ENCODE results near the gene SBF1.

The SBF1 gene

GRCh38 chr22:50452649-50453048, 22.2 kb downstream of the SBF1 start:
- no peak for ATAC-seq
- TF ChIP-seq PPARA (CRISPR knock-in tag; IDR thresholded peaks at IDR 0.05; ENCODE audit: borderline replicate concordance) (no peak), ZFP3 (CRISPR knock-in tag; IDR thresholded peaks at IDR 0.05) (no peak), ZNF565 (CRISPR knock-in tag; conservative IDR thresholded peaks at IDR 0.05; ENCODE audit: low read depth) (no peak), ZFP30 (CRISPR knock-in tag; IDR thresholded peaks at IDR 0.05) (no peak), CREB5 (CRISPR knock-in tag; IDR thresholded peaks at IDR 0.05; ENCODE audit: low read depth) (no peak), ARNTL (CRISPR knock-in tag; IDR thresholded peaks at IDR 0.05; ENCODE audit: borderline replicate concordance, low read depth) (no peak), GLIS3 (CRISPR knock-in tag; IDR thresholded peaks at IDR 0.05) (no peak), CSRNP3 (CRISPR knock-in tag; IDR thresholded peaks at IDR 0.05) (no peak), ZC3H10 (CRISPR knock-in tag; IDR thresholded peaks at IDR 0.05) (no peak)
- TF ChIP-seq, protein P1, sequence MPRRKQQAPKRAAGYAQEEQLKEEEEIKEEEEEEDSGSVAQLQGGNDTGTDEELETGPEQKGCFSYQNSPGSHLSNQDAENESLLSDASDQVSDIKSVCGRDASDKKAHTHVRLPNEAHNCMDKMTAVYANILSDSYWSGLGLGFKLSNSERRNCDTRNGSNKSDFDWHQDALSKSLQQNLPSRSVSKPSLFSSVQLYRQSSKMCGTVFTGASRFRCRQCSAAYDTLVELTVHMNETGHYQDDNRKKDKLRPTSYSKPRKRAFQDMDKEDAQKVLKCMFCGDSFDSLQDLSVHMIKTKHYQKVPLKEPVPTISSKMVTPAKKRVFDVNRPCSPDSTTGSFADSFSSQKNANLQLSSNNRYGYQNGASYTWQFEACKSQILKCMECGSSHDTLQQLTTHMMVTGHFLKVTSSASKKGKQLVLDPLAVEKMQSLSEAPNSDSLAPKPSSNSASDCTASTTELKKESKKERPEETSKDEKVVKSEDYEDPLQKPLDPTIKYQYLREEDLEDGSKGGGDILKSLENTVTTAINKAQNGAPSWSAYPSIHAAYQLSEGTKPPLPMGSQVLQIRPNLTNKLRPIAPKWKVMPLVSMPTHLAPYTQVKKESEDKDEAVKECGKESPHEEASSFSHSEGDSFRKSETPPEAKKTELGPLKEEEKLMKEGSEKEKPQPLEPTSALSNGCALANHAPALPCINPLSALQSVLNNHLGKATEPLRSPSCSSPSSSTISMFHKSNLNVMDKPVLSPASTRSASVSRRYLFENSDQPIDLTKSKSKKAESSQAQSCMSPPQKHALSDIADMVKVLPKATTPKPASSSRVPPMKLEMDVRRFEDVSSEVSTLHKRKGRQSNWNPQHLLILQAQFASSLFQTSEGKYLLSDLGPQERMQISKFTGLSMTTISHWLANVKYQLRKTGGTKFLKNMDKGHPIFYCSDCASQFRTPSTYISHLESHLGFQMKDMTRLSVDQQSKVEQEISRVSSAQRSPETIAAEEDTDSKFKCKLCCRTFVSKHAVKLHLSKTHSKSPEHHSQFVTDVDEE (CRISPR knock-in tag; IDR thresholded peaks at IDR 0.05), result no peak

DNA sequence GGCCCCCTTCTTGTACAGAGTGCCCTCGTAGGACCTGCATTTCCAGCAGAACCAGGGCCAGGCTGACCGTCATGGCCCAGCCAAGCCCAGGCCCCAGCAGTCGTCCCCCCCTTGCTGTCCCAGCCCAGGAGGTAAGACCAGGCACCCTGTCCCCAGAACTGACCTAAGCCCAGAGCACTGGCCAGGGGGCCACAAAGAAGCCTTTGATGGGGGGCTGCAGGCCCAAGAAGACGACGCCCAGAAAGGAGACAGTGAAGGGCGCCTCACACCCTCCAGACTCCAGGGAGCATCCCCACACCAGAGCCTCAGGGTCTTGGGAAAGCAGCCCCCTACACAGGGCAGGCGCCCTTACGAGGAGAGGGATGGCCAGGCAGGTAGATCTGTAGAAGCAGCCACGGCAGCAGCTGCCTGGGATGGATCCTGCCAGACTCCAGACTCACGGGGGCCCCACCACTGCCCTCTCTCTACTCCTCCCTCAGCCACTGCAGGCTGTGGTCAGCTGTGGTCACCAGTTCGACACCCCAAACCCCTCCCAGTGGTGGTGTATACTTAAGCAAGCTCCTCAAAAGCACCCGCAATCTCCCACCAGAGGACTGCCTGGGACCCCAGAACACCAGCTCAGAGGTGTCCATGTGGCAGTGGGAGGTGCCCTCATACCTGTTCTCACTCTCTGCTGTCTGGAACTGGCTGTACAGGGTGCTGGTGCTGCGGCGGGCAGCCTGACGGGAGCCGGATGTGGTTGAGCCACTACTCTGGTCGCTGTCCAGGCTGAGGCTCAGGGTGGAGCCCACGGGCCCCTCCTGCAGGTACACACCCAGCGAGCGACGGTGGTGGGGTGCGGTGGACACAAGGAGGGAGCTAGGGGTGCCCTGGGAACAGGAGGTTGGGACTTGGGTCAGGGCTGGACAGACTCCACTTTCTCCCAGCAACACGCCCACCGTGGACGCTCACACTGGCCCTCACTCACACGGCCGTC, 27.0 kb downstream of the SBF1 start:
- ATAC-seq, result no peak
- TF ChIP-seq ZFP30 (CRISPR knock-in tag; IDR thresholded peaks at IDR 0.05) (no peak), ARNTL (CRISPR knock-in tag; IDR thresholded peaks at IDR 0.05; ENCODE audit: borderline replicate concordance, low read depth) (no peak), BACH2 (CRISPR knock-in tag; IDR thresholded peaks at IDR 0.05; ENCODE audit: borderline replicate concordance) (no peak), CREB5 (CRISPR knock-in tag; IDR thresholded peaks at IDR 0.05; ENCODE audit: low read depth) (no peak), ZNF565 (CRISPR knock-in tag; conservative IDR thresholded peaks at IDR 0.05; ENCODE audit: low read depth) (no peak), ISL1 (CRISPR knock-in tag; IDR thresholded peaks at IDR 0.05) (no peak), TOX (CRISPR knock-in tag; IDR thresholded peaks at IDR 0.05; ENCODE audit: borderline replicate concordance) (no peak), ZNF8 (CRISPR knock-in tag; IDR thresholded peaks at IDR 0.05) (no peak), TCF4 (CRISPR knock-in tag; IDR thresholded peaks at IDR 0.05; ENCODE audit: borderline replicate concordance) (no peak)

DNA sequence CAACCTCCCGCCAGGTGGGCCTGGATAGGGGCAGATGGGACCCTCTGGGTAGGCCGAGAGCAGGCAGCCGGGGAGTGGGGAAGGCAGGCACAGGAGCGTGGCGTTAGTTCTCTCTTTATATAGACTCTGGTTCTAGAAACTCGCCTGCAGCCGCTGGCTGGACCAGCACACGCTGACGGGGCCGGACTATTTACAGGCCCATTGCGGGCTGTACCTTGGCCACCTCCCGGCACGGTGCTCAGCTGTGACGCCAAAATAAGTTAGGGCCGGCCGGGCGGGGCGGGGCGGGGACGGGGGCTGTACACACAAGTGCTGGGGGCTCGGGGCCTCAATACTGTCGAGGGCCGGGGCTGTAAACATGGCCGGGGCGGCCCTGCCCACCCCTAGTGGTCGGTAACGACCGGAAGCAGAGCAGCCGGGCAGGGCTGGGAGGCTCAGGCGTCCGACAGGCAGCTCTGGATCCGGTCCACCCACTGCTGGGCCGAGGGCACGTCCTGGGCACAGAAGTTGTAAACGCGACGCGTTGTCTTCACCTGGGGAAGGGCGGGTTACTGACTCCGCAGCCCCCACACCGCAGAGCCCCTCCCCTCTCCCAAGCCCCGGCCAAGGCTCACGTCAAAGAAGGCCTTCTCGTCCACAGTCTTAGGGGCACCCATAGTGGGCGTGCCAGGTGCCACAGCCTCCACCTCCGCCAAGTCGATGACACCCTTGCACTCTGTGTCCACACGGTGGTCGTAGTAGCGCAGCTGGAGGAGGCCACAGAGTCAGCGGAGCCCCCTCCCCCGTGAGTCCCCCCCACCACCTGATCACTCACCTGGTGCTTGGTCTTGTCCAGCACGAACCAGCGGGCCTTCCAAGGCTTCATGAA, 27.9 kb downstream of the SBF1 start:
- no peak for TF ChIP-seq TOX (CRISPR knock-in tag; IDR thresholded peaks at IDR 0.05; ENCODE audit: borderline replicate concordance)
- no peak for TF ChIP-seq PPARA (CRISPR knock-in tag; IDR thresholded peaks at IDR 0.05; ENCODE audit: borderline replicate concordance)
- no peak for TF ChIP-seq RARB (CRISPR knock-in tag; IDR thresholded peaks at IDR 0.05)
- TF ChIP-seq ZFP3 (CRISPR knock-in tag; IDR thresholded peaks at IDR 0.05), result no peak
- TF ChIP-seq ZFP30 (CRISPR knock-in tag; IDR thresholded peaks at IDR 0.05), result no peak
- no peak for TF ChIP-seq OSR1 (CRISPR knock-in tag; IDR thresholded peaks at IDR 0.05)
- no peak for ATAC-seq

All from SK-N-SH treated with all-trans-retinoic acid at 6 μM for 48 hours (cell line).